H1 (cell line): ENCODE results near the gene PDZD2. TPM values are rescaled to one million over a fixed set of nuclear protein-coding genes. Genes with fewer than 3 reads are reported as not detected.

Source experiments
- CTCF ChIA-PET: fragments of 300-600 bp; sonication (Branson Sonifier 250); formaldehyde crosslinking; loops from one replicate; lab custom pipeline; 2021; ENCODE audit not compliant: partially characterized antibody; lab: Charles Lee
- POLR2A ChIA-PET: fragments of 300-600 bp; sonication (Branson Sonifier 250); formaldehyde crosslinking; loops from one replicate; lab custom pipeline; 2021; ENCODE audit warnings: inconsistent platforms; ENCODE audit not compliant: partially characterized antibody; lab: Charles Lee
- DNase-seq, 2 experiments: peaks; one replicate each; pipeline versions ENCODE4 v3.0.0 to v3.0.0-alpha.2; 2010 to 2022; ENCODE audit warnings: low spot score in 2 of 2, low read depth in 1 of 2, mixed read lengths in 1 of 2
- FAIRE-seq: peaks from 2 replicates; lab custom pipeline; 2011; peaks lifted over from hg19 to GRCh38; lab: Jason Lieb, UNC
- H2AFZ ChIP-seq: 2 replicates; pipeline ENCODE4 v1.8.1; 2012; ENCODE audit warnings: low read length, inconsistent platforms
- H2AK5ac ChIP-seq: 2 replicates; pipeline ENCODE4 v1.6.1; 2013; ENCODE audit warnings: low read depth, low read length
- H2BK120ac ChIP-seq: replicated peaks from 2 replicates; pipeline ENCODE3; 2013; ENCODE audit warnings: low read depth, low read length, inconsistent platforms
- H2BK12ac ChIP-seq: 2 replicates; pipeline ENCODE4 v1.6.1; 2013; ENCODE audit warnings: low read depth, low read length
- H2BK15ac ChIP-seq: 2 replicates; pipeline ENCODE4 v1.6.1; 2013; ENCODE audit warnings: low read length
- H2BK20ac ChIP-seq: 2 replicates; pipeline ENCODE4 v1.6.1; 2013; ENCODE audit warnings: low read length
- H2BK5ac ChIP-seq: 2 replicates; pipeline ENCODE4 v1.6.1; 2013; ENCODE audit warnings: low read depth, low read length
- H3K14ac ChIP-seq: 2 replicates; pipeline ENCODE4 v1.6.1; 2013; ENCODE audit warnings: inconsistent platforms; ENCODE audit not compliant: insufficient read length
- H3K18ac ChIP-seq: 2 replicates; pipeline ENCODE4 v1.6.1; 2013; ENCODE audit warnings: low read length; ENCODE audit errors: extremely low read depth
- H3K23ac ChIP-seq: 2 replicates; pipeline ENCODE4 v1.6.1; 2013; ENCODE audit warnings: inconsistent platforms; ENCODE audit not compliant: insufficient read length
- H3K23me2 ChIP-seq: 2 replicates; pipeline ENCODE4 v1.6.1; 2013; ENCODE audit warnings: low read depth, low read length
- H3K27ac ChIP-seq: 2 replicates; pipeline ENCODE4 v1.6.1; 2011; ENCODE audit warnings: low read depth, low read length, inconsistent platforms
- H3K27me3 ChIP-seq, 4 experiments: replicated peaks in 1 of 4; 1 replicate in 1 of 4; 2 replicates in 3 of 4; pipeline versions ENCODE4 v1.6.1 to v1.8.1; 2011 to 2013; ENCODE audit warnings: low read length in 3 of 4, mild to moderate bottlenecking in 3 of 4, inconsistent platforms in 2 of 4, mixed read lengths in 2 of 4, moderate library complexity in 1 of 4; ENCODE audit not compliant: control insufficient read depth in 3 of 4, insufficient read depth in 3 of 4; ENCODE audit errors: extremely low read depth in 1 of 4
- H3K36me3 ChIP-seq, 4 experiments: 2 replicates each; pipeline versions ENCODE4 v1.6.1 to v1.8.1; 2011 to 2013; ENCODE audit warnings: mild to moderate bottlenecking in 4 of 4, low read length in 3 of 4, moderate library complexity in 2 of 4, control low read depth in 1 of 4, inconsistent platforms in 1 of 4; ENCODE audit not compliant: insufficient read depth in 4 of 4, control insufficient read depth in 2 of 4
- H3K4ac ChIP-seq: replicated peaks from 2 replicates; pipeline ENCODE3; 2013; ENCODE audit warnings: low read length, low read depth, mixed read lengths, inconsistent platforms; ENCODE audit not compliant: insufficient read length
- H3K4me1 ChIP-seq, 4 experiments: replicated peaks in 1 of 4; 1 replicate in 1 of 4; 2 replicates in 3 of 4; pipeline versions ENCODE4 v1.6.1 to v1.8.1; 2011 to 2013; ENCODE audit warnings: low read length in 3 of 4, inconsistent platforms in 2 of 4, mixed read lengths in 1 of 4; ENCODE audit not compliant: insufficient read depth in 4 of 4, control insufficient read depth in 3 of 4
- H3K4me2 ChIP-seq, 2 experiments: 2 replicates each; pipeline versions ENCODE4 v1.6.1 to v1.8.1; 2011 to 2013; ENCODE audit warnings: low read depth in 2 of 2, low read length in 2 of 2, control low read depth in 1 of 2, inconsistent platforms in 1 of 2, mild to moderate bottlenecking in 1 of 2; ENCODE audit not compliant: insufficient read depth in 1 of 2
- H3K4me3 ChIP-seq, 4 experiments: fragments of 200-600, 300-600 bp in 1 of 4; sonication (generic), shearing (Covaris generic), sonication (Bioruptor Twin) in 1 of 4; 2 replicates each; pipeline versions ENCODE4 v1.5.1 to v1.8.1; 2011 to 2016; ENCODE audit warnings: low read length in 4 of 4, low read depth in 3 of 4, control low read depth in 2 of 4, inconsistent platforms in 2 of 4, mild to moderate bottlenecking in 2 of 4, mixed read lengths in 1 of 4, moderate library complexity in 1 of 4; ENCODE audit not compliant: insufficient read depth in 2 of 4; ENCODE audit errors: extremely low read depth in 1 of 4
- H3K56ac ChIP-seq: replicated peaks from 2 replicates; pipeline ENCODE3; 2013; ENCODE audit warnings: low read depth, mild to moderate bottlenecking, mixed read lengths, low read length, inconsistent platforms; ENCODE audit not compliant: insufficient read length
- H3K79me1 ChIP-seq: 2 replicates; pipeline ENCODE4 v1.6.1; 2013; ENCODE audit warnings: low read depth, low read length, control low read depth
- H3K79me2 ChIP-seq, 2 experiments: 2 replicates each; pipeline versions ENCODE4 v1.6.1 to v1.8.1; 2012 to 2013; ENCODE audit warnings: low read length in 2 of 2, mild to moderate bottlenecking in 2 of 2, inconsistent platforms in 1 of 2; ENCODE audit not compliant: insufficient read depth in 2 of 2, control insufficient read depth in 1 of 2
- H3K9ac ChIP-seq, 4 experiments: replicated peaks in 1 of 4; 1 replicate in 1 of 4; 2 replicates in 3 of 4; pipeline versions ENCODE4 v1.6.1 to v1.8.1; 2011 to 2013; ENCODE audit warnings: low read depth in 3 of 4, low read length in 3 of 4, control low read depth in 2 of 4, mild to moderate bottlenecking in 2 of 4, moderate library complexity in 2 of 4, inconsistent platforms in 1 of 4; ENCODE audit errors: extremely low read depth in 1 of 4
- H3K9me3 ChIP-seq, 2 experiments: 2 replicates each; pipeline versions ENCODE4 v1.6.1 to v1.8.1; 2012 to 2013; ENCODE audit warnings: mild to moderate bottlenecking in 2 of 2, moderate library complexity in 2 of 2, control low read depth in 1 of 2, inconsistent platforms in 1 of 2, low read depth in 1 of 2, low read length in 1 of 2, mixed read lengths in 1 of 2; ENCODE audit not compliant: insufficient read depth in 2 of 2
- H4K20me1 ChIP-seq, 2 experiments: replicated peaks in 1 of 2; 2 replicates each; pipeline versions ENCODE3 to v1.8.1; 2011 to 2013; ENCODE audit warnings: inconsistent platforms in 2 of 2, low read length in 2 of 2, mild to moderate bottlenecking in 1 of 2; ENCODE audit not compliant: insufficient read depth in 2 of 2, control insufficient read depth in 1 of 2
- H4K5ac ChIP-seq: 2 replicates; pipeline ENCODE4 v1.6.1; 2013; ENCODE audit warnings: low read length, low read depth, mixed read lengths, inconsistent platforms; ENCODE audit not compliant: insufficient read length
- H4K8ac ChIP-seq: 2 replicates; pipeline ENCODE4 v1.8.0; 2013; ENCODE audit warnings: mild to moderate bottlenecking, moderate library complexity, low read length, inconsistent platforms; ENCODE audit not compliant: insufficient read depth; ENCODE audit errors: extremely low read depth
- H4K91ac ChIP-seq: replicated peaks from 2 replicates; pipeline ENCODE3; 2013; ENCODE audit warnings: low read length, mixed read lengths, inconsistent platforms; ENCODE audit not compliant: insufficient read length
- ASH2L ChIP-seq: fragments of 200-600, 300-600 bp; sonication (generic); IDR thresholded peaks from one replicate; pipeline ENCODE4 v1.7.1; 2017; ENCODE audit warnings: low read length
- ATF3 ChIP-seq: IDR thresholded peaks from 2 replicates; pipeline ENCODE4 v1.6.1; 2011; ENCODE audit warnings: low read depth, mild to moderate bottlenecking, low read length; ENCODE audit not compliant: insufficient read depth
- BACH1 ChIP-seq: IDR thresholded peaks from 2 replicates; pipeline ENCODE4 v1.6.1; 2012; ENCODE audit warnings: low read length, improper control_type of control experiment
- CBX5 ChIP-seq: fragments of 300-800, 300-1000 bp; sonication (generic); IDR thresholded peaks from 2 replicates; pipeline ENCODE4 v1.7.1; 2016; ENCODE audit warnings: antibody characterized with exemption, low read length, low read depth
- CHD1 ChIP-seq: IDR thresholded peaks from 2 replicates; pipeline ENCODE4 v1.6.1; 2012; ENCODE audit warnings: low read depth, low read length, improper control_type of control experiment
- CHD2 ChIP-seq: IDR thresholded peaks from 2 replicates; pipeline ENCODE4 v1.6.1; 2012; ENCODE audit warnings: low read length, improper control_type of control experiment
- EP300 ChIP-seq, 2 experiments: IDR thresholded peaks; 1 replicate in 1 of 2; 2 replicates in 1 of 2; pipeline ENCODE4 v1.6.1; 2011 to 2012; ENCODE audit warnings: low read depth in 2 of 2, low read length in 2 of 2, mild to moderate bottlenecking in 2 of 2, borderline replicate concordance in 1 of 2, inconsistent platforms in 1 of 2, moderate library complexity in 1 of 2
- HDAC6 ChIP-seq: IDR thresholded peaks from one replicate; pipeline ENCODE4 v1.7.1; 2012; ENCODE audit warnings: low read depth, mild to moderate bottlenecking, inconsistent platforms, low read length, moderate library complexity
- MAX ChIP-seq: IDR thresholded peaks from 2 replicates; pipeline ENCODE4 v1.6.1; 2012; ENCODE audit warnings: inconsistent platforms
- POLR2AphosphoS5 ChIP-seq: IDR thresholded peaks from 2 replicates; pipeline ENCODE4 v1.6.1; 2011; ENCODE audit warnings: low read depth, low read length
- RXRA ChIP-seq: IDR thresholded peaks from 2 replicates; pipeline ENCODE4 v1.6.1; 2011; ENCODE audit warnings: low read depth, mild to moderate bottlenecking, low read length, moderate library complexity; ENCODE audit not compliant: insufficient read depth
- SP4 ChIP-seq: IDR thresholded peaks from 2 replicates; pipeline ENCODE4 v1.6.1; 2012; ENCODE audit warnings: low read length, inconsistent platforms
- SRF ChIP-seq: IDR thresholded peaks from 2 replicates; pipeline ENCODE4 v1.6.1; 2011; ENCODE audit warnings: mild to moderate bottlenecking, low read depth, low read length, moderate library complexity
- TAF7 ChIP-seq: optimal IDR thresholded peaks from 2 replicates; pipeline ENCODE3; 2011; ENCODE audit warnings: low read depth, mild to moderate bottlenecking, inconsistent platforms, low read length, moderate library complexity, borderline replicate concordance
- TBP ChIP-seq: IDR thresholded peaks from 2 replicates; pipeline ENCODE4 v1.6.1; 2011; ENCODE audit warnings: low read depth, low read length, improper control_type of control experiment
- WGBS, 2 experiments: shearing (Covaris generic) in 1 of 2; methylation state at CpG; one replicate each; pipeline versions ENCODE4 v1.1.6 to v1.1.7; 2013 to 2015; ENCODE audit warnings: low lambda C conversion rate in 2 of 2, mixed read lengths in 2 of 2, inconsistent platforms in 1 of 2, low coverage in 1 of 2, missing lambda C conversion rate in 1 of 2; ENCODE audit not compliant: insufficient replicate concordance in 2 of 2, insufficient coverage in 1 of 2, insufficient read length in 1 of 2; ENCODE audit errors: extremely low coverage in 1 of 2, missing lambda C conversion rate in 1 of 2; 5-methylcytosine and 5-hydroxymethylcytosine counted together
- polyA plus RNA-seq, 7 experiments: library from polyadenylated mRNA; depleted of rRNA in 3 of 7; stranded (reverse) in 5 of 7; unstranded in 2 of 7; fragments of >200 nt in 5 of 7; fragments of 200-250 nt in 2 of 7; gene quantifications; 1 replicate in 5 of 7; 2 replicates in 1 of 7; 4 replicates in 1 of 7; pipeline versions ENCODE4 v1.2.1 to v1.2.3, GENCODE V29; 2011 to 2013; ENCODE audit warnings: missing spikeins in 2 of 7, mixed read lengths in 2 of 7
- total RNA-seq: library from RNA; stranded (reverse); fragmentation: NEBNext Ultra II Directional; extraction: Animal tissue kit (Norgen Biotek cat#: 25700); gene quantifications from 2 replicates; pipeline ENCODE4 v1.2.1, GENCODE V29; 2021

The PDZD2 gene
- total and polyA plus RNA-seq, 2 of the 8 experiments (the other 6 are each of a cell fraction or from before 2014, with no cell fraction given), result 1.2 to 6.8 TPM

- H3K23me2 ChIP-seq, result no peaks in the 10 kb centered on the region
- ChIA-PET CTCF (interaction anchor here (0.8 to 1.5 kb wide), 2 partner anchors 16 to 101 kb away, joined by 3 read pairs; no protein-coding TSS in a partner anchor), POLR2A (no interaction called here)
- H2BK5ac ChIP-seq, result no peak overlapping the region
- no peak overlapping the region for H2AK5ac ChIP-seq
- no peak overlapping the region for H4K5ac ChIP-seq
- no peak for FAIRE-seq
- H3K23ac ChIP-seq, result no peak overlapping the region
- no peaks in the 10 kb centered on the region for H3K27me3 ChIP-seq
- H4K20me1 ChIP-seq, result peaks cover 7 to 11% of the 10 kb centered on the region in 2 experiments
- no peak overlapping the region for H3K4me3 ChIP-seq
- H3K36me3 ChIP-seq, result peaks cover 10 to 35% (median 13%) of the 10 kb centered on the region in 4 experiments
- no peak overlapping the region for H2AFZ ChIP-seq
- 93% methylated on average over 1 of the region's 1 CpG; no CpG with 5 or more reads in 1 of the 2 experiments for WGBS, 2 experiments
- no peak overlapping the region for H3K4ac ChIP-seq
- no peak overlapping the region for H2BK15ac ChIP-seq
- H3K27ac ChIP-seq, result no peak overlapping the region
- H2BK20ac ChIP-seq, result no peak overlapping the region
- peaks cover 0 to 47% of the 10 kb centered on the region in 2 experiments; a peak in 2 of 4 replicates for H3K79me2 ChIP-seq
- no peak overlapping the region for H3K9ac ChIP-seq
- no peak overlapping the region for H3K14ac ChIP-seq
- no peak overlapping the region for H3K56ac ChIP-seq
- H4K8ac ChIP-seq, result no peak overlapping the region
- peaks cover 3% of the 10 kb centered on the region; the same call in 1 of the 2 replicates for H3K79me1 ChIP-seq
- H3K18ac ChIP-seq, result no peak overlapping the region
- no peak overlapping the region for H2BK12ac ChIP-seq
- no peaks in the 10 kb centered on the region for H3K9me3 ChIP-seq
- H2BK120ac ChIP-seq, result no peak overlapping the region
- no peak overlapping the region for H3K4me2 ChIP-seq
- H4K91ac ChIP-seq, result no peak overlapping the region
- no peak for DNase-seq
- H3K4me1 ChIP-seq, result peaks cover 0 to 5% (median 4%) of the 10 kb centered on the region in 4 experiments; a peak in 5 of 7 replicates
- no peak for TF ChIP-seq TBP
- no peak for TF ChIP-seq ASH2L
- no peak for TF ChIP-seq CHD2
- no peak for TF ChIP-seq ATF3
- no peak for TF ChIP-seq CBX5
- TF ChIP-seq CHD1, result no peak
- no peak for TF ChIP-seq TAF7
- TF ChIP-seq SP4, result no peak
- no peak for TF ChIP-seq SRF
- no peak for TF ChIP-seq RXRA
- TF ChIP-seq HDAC6, result no peak
- TF ChIP-seq POLR2AphosphoS5, result no peak
- TF ChIP-seq MAX, result no peak
- TF ChIP-seq EP300 (IDR thresholded peaks at IDR 0.05; ENCODE audit: borderline replicate concordance in 1 of 2, low read depth in 2 of 2, low read length in 2 of 2), result no peak
- TF ChIP-seq BACH1, result no peak
These were observed 492.7 kb downstream of the PDZD2 start for GRCh38 chr5:32131604-32132003.
